GM12878 (cell line): ENCODE results near the gene LFNG. TPM values are rescaled to one million over a fixed set of nuclear protein-coding genes. Genes with fewer than 3 reads are reported as not detected.

ENCODE experiments used
- ATAC-seq: fragments of 200-7000 bp; cut with Tn5 transposase; 3 replicates; pipeline ENCODE4 v1.9.1; 2020; ENCODE audit warnings: mild to moderate bottlenecking, moderate library complexity
- BruUV-seq: library from RNA; stranded (reverse); fragments of 400-500 nt; replicated peaks from 2 replicates; lab custom pipeline; 2021; lab: Mats Ljungman, UMichigan
- CTCF ChIA-PET: fragments of 300-600 bp; sonication (Branson Sonifier 250); formaldehyde crosslinking; extraction: SDS; loops from one replicate; lab custom pipeline; 2021; ENCODE audit warnings: inconsistent platforms; lab: Yijun Ruan, JAX
- POLR2A ChIA-PET: fragments of 350-600 bp; formaldehyde crosslinking; extraction: SDS; loops from one replicate; lab custom pipeline; 2021; ENCODE audit warnings: inconsistent platforms; lab: Charles Lee
- RAD21 ChIA-PET: fragments of 300-600 bp; sonication (Branson Sonifier 250); formaldehyde crosslinking; loops from one replicate; lab custom pipeline; 2023; ENCODE audit warnings: antibody characterized with exemption; ENCODE audit not compliant: unreplicated experiment; lab: Charles Lee
- SMC1A ChIA-PET: fragments of 300-600 bp; sonication (Branson Sonifier 250); formaldehyde crosslinking; loops from one replicate; lab custom pipeline; 2023; ENCODE audit not compliant: unreplicated experiment, uncharacterized antibody; lab: Charles Lee
- DNase-seq: peaks from one replicate; pipeline ENCODE4 v3.0.0-alpha.2; 2011; ENCODE audit warnings: low read depth, low spot score
- FAIRE-seq: peaks from 3 replicates; lab custom pipeline; 2011; peaks lifted over from hg19 to GRCh38; lab: Jason Lieb, UNC
- H2AFZ ChIP-seq: 2 replicates; pipeline ENCODE4 v1.6.0; 2011; ENCODE audit warnings: low read depth, low read length, control low read depth; ENCODE audit not compliant: control insufficient read depth
- H3K27ac ChIP-seq: 2 replicates; pipeline ENCODE4 v1.5.1; 2011; ENCODE audit warnings: control low read depth; ENCODE audit not compliant: control insufficient read depth, insufficient read depth
- H3K27me3 ChIP-seq, 2 experiments: replicated peaks in 1 of 2; 2 replicates each; pipeline versions ENCODE4 v1.6.0 to v1.6.1; 2011; ENCODE audit warnings: low read length in 1 of 2; ENCODE audit not compliant: control insufficient read depth in 2 of 2, insufficient read depth in 2 of 2
- H3K36me3 ChIP-seq, 2 experiments: 2 replicates each; pipeline ENCODE4 v1.5.1; 2011; ENCODE audit warnings: low read length in 1 of 2; ENCODE audit not compliant: control insufficient read depth in 2 of 2, insufficient read depth in 2 of 2
- H3K4me1 ChIP-seq: 2 replicates; pipeline ENCODE4 v1.6.1; 2011; ENCODE audit warnings: mild to moderate bottlenecking, low read length, moderate library complexity, mixed read lengths; ENCODE audit not compliant: control insufficient read depth, insufficient read depth
- H3K4me2 ChIP-seq: 2 replicates; pipeline ENCODE4 v1.6.0; 2011; ENCODE audit warnings: control low read depth; ENCODE audit not compliant: control insufficient read depth, insufficient read depth
- H3K4me3 ChIP-seq: fragments of 200-600 bp; sonication (generic); 2 replicates; pipeline ENCODE4 v1.5.1; 2016
- H3K79me2 ChIP-seq: 2 replicates; pipeline ENCODE4 v1.6.0; 2011; ENCODE audit warnings: low read length; ENCODE audit not compliant: control insufficient read depth, insufficient read depth
- H3K9ac ChIP-seq: 2 replicates; pipeline ENCODE4 v1.8.0; 2011; ENCODE audit warnings: low read length, control low read depth, mixed read lengths; ENCODE audit not compliant: control insufficient read depth, insufficient read depth
- H3K9me3 ChIP-seq: replicated peaks from 3 replicates; pipeline ENCODE4 v1.5.1; 2011; ENCODE audit warnings: mild to moderate bottlenecking, low read length; ENCODE audit not compliant: control insufficient read depth, insufficient read depth
- H4K20me1 ChIP-seq: 2 replicates; pipeline ENCODE4 v1.6.0; 2011; ENCODE audit not compliant: control insufficient read depth, insufficient read depth
- BHLHE40 ChIP-seq, 2 experiments: fragments of 450-650 bp in 1 of 2; IDR thresholded peaks; 2 replicates each; pipeline ENCODE4 v1.6.1; 2011 to 2017; ENCODE audit warnings: low read depth in 2 of 2, borderline replicate concordance in 1 of 2, improper control_type of control experiment in 1 of 2, low read length in 1 of 2, mild to moderate bottlenecking in 1 of 2
- BMI1 ChIP-seq: fragments of 450-650 bp; IDR thresholded peaks from 2 replicates; pipeline ENCODE4 v1.6.1; 2016; ENCODE audit warnings: mild to moderate bottlenecking, moderate library complexity, borderline replicate concordance
- CHD4 ChIP-seq: fragments of 200-600 bp; sonication (generic); IDR thresholded peaks from 2 replicates; pipeline ENCODE4 v1.6.1; 2016; ENCODE audit warnings: mild to moderate bottlenecking
- IKZF1 ChIP-seq: fragments of 450-650 bp; conservative IDR thresholded peaks from 2 replicates; pipeline ENCODE4 v1.6.1; 2017; ENCODE audit warnings: antibody characterized with exemption, mild to moderate bottlenecking
- MEF2B ChIP-seq: fragments of 450-650 bp; IDR thresholded peaks from 2 replicates; pipeline ENCODE4 v1.6.1; 2018; ENCODE audit warnings: mild to moderate bottlenecking, moderate library complexity; ENCODE audit not compliant: partially characterized antibody, poor library complexity, severe bottlenecking
- MTA3 ChIP-seq: IDR thresholded peaks from 2 replicates; pipeline ENCODE4 v1.6.1; 2012; ENCODE audit warnings: low read length, inconsistent platforms, borderline replicate concordance
- PKNOX1 ChIP-seq: fragments of 450-650 bp; IDR thresholded peaks from 2 replicates; pipeline ENCODE4 v1.6.1; 2016; ENCODE audit warnings: mild to moderate bottlenecking
- POLR2A ChIP-seq: IDR thresholded peaks from 2 replicates; pipeline ENCODE4 v1.6.1; 2011; ENCODE audit warnings: low read depth, mild to moderate bottlenecking, low read length
- ZBED1 ChIP-seq: IDR thresholded peaks from 2 replicates; pipeline ENCODE4 v1.6.1; 2016; ENCODE audit warnings: borderline replicate concordance
- ZBTB40 ChIP-seq: fragments of 450-650 bp; IDR thresholded peaks from 2 replicates; pipeline ENCODE4 v1.6.1; 2016; ENCODE audit warnings: mild to moderate bottlenecking, moderate library complexity, borderline replicate concordance
- ZNF622 ChIP-seq: fragments of 450-650 bp; IDR thresholded peaks from 2 replicates; pipeline ENCODE4 v1.6.1; 2017; ENCODE audit warnings: mild to moderate bottlenecking, inconsistent platforms
- WGBS: methylation state at CpG from one replicate; pipeline ENCODE4 v1.1.6; 2016; ENCODE audit warnings: low lambda C conversion rate; ENCODE audit not compliant: insufficient replicate concordance, insufficient coverage; ENCODE audit errors: missing lambda C conversion rate; 5-methylcytosine and 5-hydroxymethylcytosine counted together
- in situ Hi-C: fragments of 300-500 bp; cut with MboI; formaldehyde crosslinking; loops from 9 replicates; pipeline ENCODE4 v1.14.3; 2018; ENCODE audit warnings: mixed read lengths
- intact Hi-C: fragments of 100-400 bp; cut with micrococcal nuclease; formaldehyde crosslinking; loops from one replicate; pipeline ENCODE4 v1.14.2; 2022; ENCODE audit not compliant: unreplicated experiment
- polyA plus RNA-seq, 11 experiments: library from polyadenylated mRNA; depleted of rRNA in 4 of 11; unstranded in 6 of 11; stranded (reverse) in 5 of 11; fragments of >200 nt; fragmentation: Nextera tagmentation in 4 of 11; fragmentation: Illumina TruSeq in 1 of 11; extraction: Ambion mirVana in 4 of 11; extraction: Trizol in 1 of 11; gene quantifications; 1 replicate in 1 of 11; 2 replicates in 10 of 11; pipeline versions ENCODE4 v1.2.1 to v1.2.3, GENCODE V29; 2011 to 2016; ENCODE audit warnings: inconsistent platforms in 2 of 11, missing spikeins in 2 of 11, low read depth in 1 of 11
- total RNA-seq, 4 experiments: library from RNA; depleted of rRNA in 3 of 4; stranded (reverse); fragments of >200 nt in 3 of 4; fragmentation: Illumina TruSeq in 1 of 4; extraction: Trizol in 1 of 4; gene quantifications; 2 replicates each; pipeline versions ENCODE4 v1.2.1 to v1.2.3, GENCODE V29; 2013 to 2021
- TF ChIP-seq, protein P1 (sequence below): fragments of 150-350 bp; IDR thresholded peaks from 2 replicates; pipeline ENCODE4 v1.6.1; 2014; ENCODE audit warnings: mild to moderate bottlenecking, low read depth, low read length
- TF ChIP-seq, protein P2 (sequence below): fragments of 450-650 bp; IDR thresholded peaks from 2 replicates; pipeline ENCODE4 v1.6.1; 2017; ENCODE audit warnings: mild to moderate bottlenecking, low read depth, inconsistent platforms; ENCODE audit not compliant: poor library complexity, severe bottlenecking

Gene LFNG
- total and polyA plus RNA-seq, 10 of the 15 experiments (the other 5 are each of a cell fraction or from before 2014, with no cell fraction given), result 0.09 to 0.68 (median 0.33) TPM; not detected in 2

- TF ChIP-seq ZBTB40 (no peak), MEF2B (no peak), ZBED1 (no peak), IKZF1 (no peak), MTA3 (no peak)
- TF ChIP-seq, protein P1, sequence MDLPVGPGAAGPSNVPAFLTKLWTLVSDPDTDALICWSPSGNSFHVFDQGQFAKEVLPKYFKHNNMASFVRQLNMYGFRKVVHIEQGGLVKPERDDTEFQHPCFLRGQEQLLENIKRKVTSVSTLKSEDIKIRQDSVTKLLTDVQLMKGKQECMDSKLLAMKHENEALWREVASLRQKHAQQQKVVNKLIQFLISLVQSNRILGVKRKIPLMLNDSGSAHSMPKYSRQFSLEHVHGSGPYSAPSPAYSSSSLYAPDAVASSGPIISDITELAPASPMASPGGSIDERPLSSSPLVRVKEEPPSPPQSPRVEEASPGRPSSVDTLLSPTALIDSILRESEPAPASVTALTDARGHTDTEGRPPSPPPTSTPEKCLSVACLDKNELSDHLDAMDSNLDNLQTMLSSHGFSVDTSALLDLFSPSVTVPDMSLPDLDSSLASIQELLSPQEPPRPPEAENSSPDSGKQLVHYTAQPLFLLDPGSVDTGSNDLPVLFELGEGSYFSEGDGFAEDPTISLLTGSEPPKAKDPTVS, result no peak
Observed at GRCh38 chr7:2498708-2499107, 20.9 kb upstream of the LFNG start (continued).

DNA sequence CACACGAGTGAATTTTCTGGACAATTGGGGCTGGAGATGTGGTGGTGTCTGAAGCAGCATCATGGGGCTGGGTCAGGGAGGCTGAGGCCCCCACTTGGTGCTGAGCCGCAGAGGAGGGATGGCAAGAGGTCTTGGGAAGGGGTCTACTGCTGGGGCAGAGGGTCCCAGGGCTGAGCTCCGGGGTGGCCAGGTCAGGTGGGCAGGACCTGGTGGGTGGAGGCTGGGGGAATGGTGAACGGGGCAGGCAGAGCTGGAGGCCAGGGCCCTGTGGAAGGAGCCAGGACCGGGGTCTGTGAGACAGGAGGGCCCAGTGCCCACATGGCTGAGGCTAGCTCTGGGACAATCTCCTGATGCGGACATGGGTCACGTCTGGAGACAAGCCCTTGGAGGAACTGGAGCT is 20.4 kb upstream of the LFNG start:
- CTCF ChIA-PET, result no interaction called here
- no peak overlapping the region for H3K9ac ChIP-seq
- no peak for TF ChIP-seq ZBED1
- TF ChIP-seq BMI1, result no peak
- no peak for TF ChIP-seq ZNF622
- no peak for TF ChIP-seq POLR2A
- no peak for TF ChIP-seq CHD4
- no peak for TF ChIP-seq BHLHE40 (IDR thresholded peaks at IDR 0.05; ENCODE audit: borderline replicate concordance in 1 of 2, low read depth in 2 of 2, low read length in 1 of 2)
- TF ChIP-seq PKNOX1, result no peak
- TF ChIP-seq, protein P2, sequence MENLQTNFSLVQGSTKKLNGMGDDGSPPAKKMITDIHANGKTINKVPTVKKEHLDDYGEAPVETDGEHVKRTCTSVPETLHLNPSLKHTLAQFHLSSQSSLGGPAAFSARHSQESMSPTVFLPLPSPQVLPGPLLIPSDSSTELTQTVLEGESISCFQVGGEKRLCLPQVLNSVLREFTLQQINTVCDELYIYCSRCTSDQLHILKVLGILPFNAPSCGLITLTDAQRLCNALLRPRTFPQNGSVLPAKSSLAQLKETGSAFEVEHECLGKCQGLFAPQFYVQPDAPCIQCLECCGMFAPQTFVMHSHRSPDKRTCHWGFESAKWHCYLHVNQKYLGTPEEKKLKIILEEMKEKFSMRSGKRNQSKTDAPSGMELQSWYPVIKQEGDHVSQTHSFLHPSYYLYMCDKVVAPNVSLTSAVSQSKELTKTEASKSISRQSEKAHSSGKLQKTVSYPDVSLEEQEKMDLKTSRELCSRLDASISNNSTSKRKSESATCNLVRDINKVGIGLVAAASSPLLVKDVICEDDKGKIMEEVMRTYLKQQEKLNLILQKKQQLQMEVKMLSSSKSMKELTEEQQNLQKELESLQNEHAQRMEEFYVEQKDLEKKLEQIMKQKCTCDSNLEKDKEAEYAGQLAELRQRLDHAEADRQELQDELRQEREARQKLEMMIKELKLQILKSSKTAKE, result no peak

More for the DNA sequence above, 20.4 kb upstream of the LFNG start:
- Histone ChIP-seq H3K27ac (no peak overlapping the region), H4K20me1 (no peaks in the 10 kb centered on the region), H3K4me3 (no peak overlapping the region), H3K9me3 (no peaks in the 10 kb centered on the region), H3K79me2 (no peaks in the 10 kb centered on the region), H3K36me3 (no peaks in the 10 kb centered on the region), H3K4me2 (no peak overlapping the region), H2AFZ (no peak overlapping the region), H3K27me3 (peaks cover 0 to 1% of the 10 kb centered on the region in 2 experiments; a peak in 1 of 4 replicates), H3K4me1 (no peaks in the 10 kb centered on the region)
- intact Hi-C loops, result no loop called here
- ATAC-seq (no peak), FAIRE-seq (no peak), DNase-seq (no peak)
- ChIA-PET RAD21 (interaction anchor here (1.6 kb wide), 1 partner anchor 31 kb away, joined by 3 read pairs; no protein-coding TSS in a partner anchor), POLR2A (no interaction called here), SMC1A (no interaction called here)
- in situ Hi-C loops, result no loop called here
- no TSS peak for BruUV-seq
- 26% methylated on average over 7 of the region's 7 CpGs for WGBS
